ENCODE measurements around the gene NACC2. TPM values are rescaled to one million over a fixed set of nuclear protein-coding genes. Genes with fewer than 3 reads are reported as not detected.

Gene NACC2
- total and polyA plus RNA-seq, 7 donors = 8.5 to 33.5 (median 18.4) TPM

- H3K36me3 ChIP-seq (ENCODE audit: insufficient read depth in 1 of 2, low read depth in 1 of 2) = no peaks in the 10 kb centered on the region
- H3K9me3 ChIP-seq = no peaks in the 10 kb centered on the region
- H3K27me3 ChIP-seq (ENCODE audit: insufficient read depth in 3 of 3, low read length in 2 of 3) = peaks cover 0 to 7% (median 2%) of the 10 kb centered on the region in 3 donors
- WGBS, 3 donors = 91 to 93% (median 92%) methylated on average over 11 to 14 of the region's 14 CpGs
- no peak overlapping the region for H3K4me3 ChIP-seq
- no peak for DNase-seq
- intact Hi-C loops (cut with DNase I) = no loop called here
- peaks cover 16% of the 10 kb centered on the region for H3K4me1 ChIP-seq
- no peak for TF ChIP-seq CTCF (IDR thresholded peaks at IDR 0.05)
- ATAC-seq = no peak
- no peak overlapping the region for H3K27ac ChIP-seq
Observed at GRCh38 chr9:135985459-135985774, 109.7 kb downstream of the NACC2 start.

- H3K27ac ChIP-seq = no peak overlapping the region
- peaks cover 0 to 2% (median 0%) of the 10 kb centered on the region in 3 donors for H3K27me3 ChIP-seq (ENCODE audit: insufficient read depth in 3 of 3, low read length in 2 of 3)
- ATAC-seq (no peak), DNase-seq (no peak)
- H3K36me3 ChIP-seq (ENCODE audit: insufficient read depth in 1 of 2, low read depth in 1 of 2) = no peaks in the 10 kb centered on the region
- H3K4me1 ChIP-seq = peaks cover 21% of the 10 kb centered on the region
- no peak for TF ChIP-seq CTCF (IDR thresholded peaks at IDR 0.05)
- no peak overlapping the region for H3K4me3 ChIP-seq
- intact Hi-C loops (cut with DNase I) = no loop called here
- 54 to 58% (median 56%) methylated on average over 21 to 22 of the region's 22 CpGs for WGBS, 3 donors
- no peaks in the 10 kb centered on the region for H3K9me3 ChIP-seq
Observed at GRCh38 chr9:135984072-135984710, 110.9 kb downstream of the NACC2 start.

- intact Hi-C loops (cut with DNase I) = no loop called here
- no peak overlapping the region for H3K4me3 ChIP-seq
- ATAC-seq (no peak), DNase-seq (no peak)
- H3K27ac ChIP-seq = no peak overlapping the region
- TF ChIP-seq CTCF (IDR thresholded peaks at IDR 0.05) = no peak
- peaks cover 0 to 2% (median 0%) of the 10 kb centered on the region in 3 donors for H3K27me3 ChIP-seq (ENCODE audit: insufficient read depth in 3 of 3, low read length in 2 of 3)
- peaks cover 27% of the 10 kb centered on the region for H3K4me1 ChIP-seq
- H3K36me3 ChIP-seq (ENCODE audit: insufficient read depth in 1 of 2, low read depth in 1 of 2) = no peaks in the 10 kb centered on the region
- 82 to 87% (median 83%) methylated on average over 26 of the region's 26 CpGs for WGBS, 3 donors
- no peaks in the 10 kb centered on the region for H3K9me3 ChIP-seq
Observed at GRCh38 chr9:135983208-135984071, 111.6 kb downstream of the NACC2 start.

- DNase-seq (no peak), ATAC-seq (no peak)
- H3K27me3 ChIP-seq (ENCODE audit: insufficient read depth in 3 of 3, low read length in 2 of 3) = peaks cover 0 to 2% (median 0%) of the 10 kb centered on the region in 3 donors
- H3K36me3 ChIP-seq (ENCODE audit: insufficient read depth in 1 of 2, low read depth in 1 of 2) = no peaks in the 10 kb centered on the region
- H3K4me1 ChIP-seq = peaks cover 27% of the 10 kb centered on the region
- no peak overlapping the region for H3K27ac ChIP-seq
- H3K9me3 ChIP-seq = no peaks in the 10 kb centered on the region
- no peak for TF ChIP-seq CTCF (IDR thresholded peaks at IDR 0.05)
- intact Hi-C loops (cut with DNase I) = no loop called here
- 87 to 88% (median 87%) methylated on average over 24 of the region's 24 CpGs for WGBS, 3 donors
- no peak overlapping the region for H3K4me3 ChIP-seq
Observed at GRCh38 chr9:135982499-135983207, 112.4 kb downstream of the NACC2 start.
